ENCODE results near the gene PPP4C.
A peak's percentile ranks its signal among the peaks of the same experiment; 100 is the strongest.

The PPP4C gene

DNA sequence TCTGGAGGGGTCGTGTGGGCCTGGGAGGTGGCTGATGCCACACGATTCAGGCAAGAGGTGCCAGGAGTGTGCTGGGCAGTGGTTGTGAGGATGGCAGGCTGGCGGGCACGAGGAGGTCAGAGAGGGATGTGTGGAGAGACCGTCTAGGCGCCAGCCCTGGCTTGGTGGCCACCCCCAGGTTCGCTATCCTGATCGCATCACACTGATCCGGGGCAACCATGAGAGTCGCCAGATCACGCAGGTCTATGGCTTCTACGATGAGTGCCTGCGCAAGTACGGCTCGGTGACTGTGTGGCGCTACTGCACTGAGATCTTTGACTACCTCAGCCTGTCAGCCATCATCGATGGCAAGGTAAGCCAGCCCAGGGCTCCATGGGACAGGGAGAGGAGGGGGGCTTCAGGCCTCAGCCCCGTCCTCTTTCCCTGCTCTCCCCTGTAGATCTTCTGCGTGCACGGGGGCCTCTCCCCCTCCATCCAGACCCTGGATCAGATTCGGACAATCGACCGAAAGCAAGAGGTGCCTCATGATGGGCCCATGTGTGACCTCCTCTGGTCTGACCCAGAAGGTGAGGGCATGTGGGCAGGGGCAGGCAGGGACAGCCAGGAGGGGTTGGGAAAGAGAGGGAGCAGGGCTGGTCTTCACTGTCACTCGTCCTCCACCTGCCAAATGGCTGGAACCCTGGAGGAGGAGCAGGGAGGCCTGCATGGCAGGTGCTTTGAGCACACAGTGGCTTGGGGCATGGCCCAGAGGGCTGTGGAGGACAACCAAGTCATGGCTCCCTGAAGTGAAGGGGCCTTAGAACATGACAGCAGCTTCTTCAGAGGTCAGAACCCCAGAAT lies 7.6 kb downstream of the PPP4C start:
- no peak for DNase-seq

DNA sequence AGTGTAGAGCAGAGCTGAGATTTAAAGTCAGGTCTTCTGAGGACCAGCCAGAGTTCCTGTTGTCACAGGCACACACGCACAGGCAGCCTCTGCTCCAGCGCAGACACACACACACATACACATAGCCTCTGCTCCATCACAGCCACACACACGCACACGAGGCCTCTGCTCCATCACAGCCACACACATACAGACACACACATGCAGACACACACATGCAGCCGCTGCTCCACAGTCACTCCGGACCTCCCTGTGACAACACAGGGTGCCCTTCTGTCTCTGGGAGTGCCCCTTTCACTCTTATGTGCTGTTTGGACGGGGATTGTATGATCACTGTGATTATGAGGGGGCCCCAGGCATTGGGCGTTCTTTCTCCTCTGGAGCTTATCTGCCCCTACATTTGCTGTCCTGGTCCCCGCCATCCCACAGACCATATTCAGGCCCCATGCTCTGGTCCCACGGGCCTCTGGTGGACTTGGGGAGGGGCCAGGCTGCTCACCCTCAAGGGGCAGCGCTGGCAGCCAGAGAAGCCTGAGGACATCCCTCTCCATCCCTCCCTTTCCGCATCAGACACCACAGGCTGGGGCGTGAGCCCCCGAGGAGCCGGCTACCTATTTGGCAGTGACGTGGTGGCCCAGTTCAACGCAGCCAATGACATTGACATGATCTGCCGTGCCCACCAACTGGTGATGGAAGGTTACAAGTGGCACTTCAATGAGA lies 8.5 kb downstream of the PPP4C start:
- DNase-seq = no peak

- no peak for DNase-seq
Measured at GRCh38 chr16:30084816-30085159, 9.0 kb downstream of the PPP4C start.

GRCh38 chr16:30085247-30085646 lies 9.5 kb downstream of the PPP4C start:
- DNase-seq = no peak

- no peak for DNase-seq
Measured at GRCh38 chr16:30085820-30086219, 10.0 kb downstream of the PPP4C start.

- no peak for DNase-seq
Measured at GRCh38 chr16:30086291-30087140, 10.7 kb downstream of the PPP4C start.

- no peak for DNase-seq
Measured at GRCh38 chr16:30087181-30087898, 11.5 kb downstream of the PPP4C start.

DNA sequence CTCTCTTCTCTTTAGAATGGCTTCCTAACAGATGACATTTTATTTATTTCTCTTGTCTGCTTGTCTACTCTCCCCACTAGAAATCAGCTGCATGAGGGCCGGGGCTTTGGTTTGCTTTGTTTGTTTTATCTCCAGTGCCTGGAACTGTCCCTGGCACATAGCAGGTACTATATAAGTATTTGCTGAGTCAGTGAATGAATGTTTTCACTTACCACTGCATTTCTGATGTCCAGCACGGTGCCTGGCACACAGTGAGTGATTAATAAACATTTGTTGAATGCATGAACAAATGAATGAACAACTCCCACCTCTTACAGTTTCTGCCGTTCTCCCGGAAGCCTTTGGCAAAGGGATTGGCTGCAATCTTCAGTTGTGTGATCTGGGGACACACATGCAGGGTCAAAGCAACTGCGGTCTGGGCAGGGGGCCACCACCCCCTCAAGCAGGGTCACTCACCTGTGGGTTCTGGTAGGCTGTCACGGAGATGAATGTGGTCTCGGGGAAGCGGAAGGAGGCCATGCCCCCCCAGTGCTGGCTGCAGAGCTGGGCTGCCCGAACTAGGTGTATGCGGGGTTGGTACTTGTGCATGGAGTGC lies 12.5 kb downstream of the PPP4C start:
- DNase-seq = no peak

- DNase-seq = no peak
Measured at GRCh38 chr16:30088832-30089624, 13.2 kb downstream of the PPP4C start.

DNA sequence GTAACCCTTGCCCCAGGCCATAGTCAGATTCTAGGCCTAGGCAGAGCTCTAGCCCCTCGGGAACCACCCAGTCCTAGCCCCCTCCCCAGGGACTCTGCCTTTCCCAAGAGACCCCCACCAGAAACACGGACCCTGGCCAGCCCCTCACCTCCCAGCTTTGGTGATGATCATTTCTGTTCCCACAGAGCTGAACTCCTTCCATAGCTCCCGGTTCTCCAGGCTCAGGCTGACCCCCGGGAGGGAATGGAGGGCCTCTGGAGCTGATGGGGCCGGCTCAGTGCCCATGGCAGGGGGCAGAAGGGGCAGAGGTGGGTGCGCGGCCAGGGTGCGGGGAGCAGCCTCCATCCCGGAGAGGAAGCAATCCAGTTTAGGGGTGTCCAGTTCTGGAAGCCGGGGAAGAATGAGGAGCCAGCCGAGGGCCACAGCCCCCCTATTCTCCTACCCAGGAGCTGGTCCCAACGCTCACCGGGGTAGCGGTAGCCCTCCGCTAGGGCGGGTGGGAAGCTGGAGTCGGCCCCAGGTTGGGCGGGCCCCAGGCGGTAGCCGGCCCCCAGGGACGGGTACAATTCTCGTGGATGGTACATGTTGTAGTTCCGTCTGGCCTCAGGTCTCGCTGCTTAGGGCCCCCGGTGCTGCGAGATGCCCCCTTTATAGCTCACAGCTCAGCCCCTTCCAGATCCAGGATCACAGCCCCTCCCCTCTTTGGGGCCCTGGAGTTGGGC lies 15.0 kb downstream of the PPP4C start:
- DNase-seq = no peak

- peak; percentile 88 for DNase-seq
Measured at GRCh38 chr16:30091474-30092372, 15.9 kb downstream of the PPP4C start, which contains the start of gene TBX6. Gene TBX6 (minus strand): TSS chr16:30091924. CDS start chr16:30091193, 731 bp downstream.

- peak; percentile 89 for DNase-seq
Measured at GRCh38 chr16:30092373-30093010, 16.7 kb downstream of the PPP4C start.

- DNase-seq = no peak
Measured at GRCh38 chr16:30094541-30095165, 18.9 kb downstream of the PPP4C start.

GRCh38 chr16:30095166-30096078 lies 19.6 kb downstream of the PPP4C start:
- DNase-seq = no peak

DNA sequence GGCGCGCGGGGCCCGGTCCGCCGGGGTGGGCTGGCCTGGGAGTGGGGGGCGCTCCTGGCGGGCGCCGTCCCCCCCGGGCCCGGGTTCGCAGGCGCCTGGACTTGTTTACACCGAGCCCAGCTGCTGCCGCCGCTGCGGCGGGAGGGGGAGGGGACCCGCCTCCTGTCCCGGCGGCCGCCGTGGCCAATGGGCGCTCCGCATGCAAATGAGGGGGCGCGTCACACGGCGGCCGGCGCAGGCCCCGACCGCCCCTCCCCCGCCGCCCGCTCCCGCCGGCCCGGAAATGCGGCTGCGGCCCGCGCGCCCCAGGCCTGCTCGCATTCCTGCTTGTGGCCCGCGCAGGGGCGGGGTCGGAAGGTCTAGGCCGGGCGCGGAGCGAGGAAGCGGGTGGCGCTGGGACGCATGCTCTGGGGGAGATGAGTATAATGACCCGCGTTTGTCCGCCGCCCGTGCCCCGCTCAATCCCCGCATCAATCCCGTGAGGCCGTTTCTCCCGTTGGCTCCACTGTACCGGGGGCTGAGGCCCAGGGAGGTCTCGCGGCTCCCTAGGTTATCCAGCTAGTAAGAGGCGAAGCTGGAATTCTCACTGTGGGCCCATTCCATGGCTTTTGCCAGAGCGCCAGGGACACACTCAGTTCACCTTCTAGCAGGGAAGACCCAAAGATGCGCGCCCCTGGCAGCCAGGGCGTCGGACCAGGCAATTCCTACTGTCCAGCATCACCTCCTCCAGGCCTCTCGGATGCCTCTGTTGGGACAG lies 20.5 kb downstream of the PPP4C start, which contains the start of gene YPEL3:
YPEL3 (minus strand) TSS at position 109 of the 757 bp plus-strand sequence. CDS start 731 bp downstream, outside the sequence.
- peak; percentile 65 for DNase-seq

DNA sequence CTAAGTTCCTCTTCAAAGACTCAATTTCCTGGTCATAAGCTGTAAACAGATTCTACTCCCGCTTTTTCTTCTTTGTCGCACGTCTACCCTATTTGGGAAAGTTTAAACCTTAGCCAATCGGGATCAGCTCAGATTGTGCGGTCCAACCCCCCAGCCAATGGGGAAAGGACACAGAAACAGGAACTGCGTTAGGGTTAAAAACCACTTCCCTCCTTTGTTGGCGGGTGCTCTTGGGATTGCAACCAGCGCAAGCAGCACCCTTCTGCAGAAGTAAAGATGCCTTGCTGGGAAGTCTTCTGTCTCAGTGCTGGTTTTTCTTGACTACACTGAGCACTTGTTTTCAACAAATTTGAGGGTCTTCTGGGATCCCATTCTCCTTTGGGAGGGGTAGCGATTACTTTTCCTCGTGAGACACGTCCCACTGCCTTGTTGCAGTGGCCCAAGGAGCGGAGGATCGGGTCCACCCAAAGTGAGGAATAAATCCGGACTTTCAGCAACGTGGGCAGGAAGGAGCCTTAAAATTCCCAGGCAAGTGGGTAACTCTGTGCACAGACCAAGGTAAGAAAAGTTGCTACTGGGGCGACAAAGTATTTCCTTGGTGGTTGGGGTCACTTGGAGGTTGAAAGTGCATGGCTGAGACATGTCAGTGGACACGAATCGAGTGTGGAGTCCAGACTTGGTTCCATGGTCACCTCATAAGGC lies 21.2 kb downstream of the PPP4C start:
- no peak for DNase-seq
